Neural cell (in vitro differentiated cells): ENCODE results near the gene KLHDC8B.

Experiments
- CTCF ChIP-seq: fragments of 450-650 bp; IDR thresholded peaks from 2 replicates; pipeline ENCODE4 v1.5.1; 2014; ENCODE audit warnings: antibody characterized with exemption, mild to moderate bottlenecking, moderate library complexity; ENCODE audit not compliant: poor library complexity, severe bottlenecking
- EP300 ChIP-seq: fragments of 450-650 bp; conservative IDR thresholded peaks from 2 replicates; pipeline ENCODE4 v1.6.1; 2014; ENCODE audit warnings: antibody characterized with exemption, mild to moderate bottlenecking, moderate library complexity; ENCODE audit not compliant: poor library complexity, severe bottlenecking
- EZH2 ChIP-seq: fragments of 200-600, 300-800 bp; shearing (Covaris generic), sonication (generic); IDR thresholded peaks from 2 replicates; pipeline ENCODE4 v1.6.1; 2014; ENCODE audit warnings: antibody characterized with exemption, low read length, borderline replicate concordance, mild to moderate bottlenecking; ENCODE audit not compliant: insufficient read depth, poor library complexity, severe bottlenecking
- POLR2AphosphoS5 ChIP-seq: IDR thresholded peaks from 2 replicates; pipeline ENCODE4 v1.6.1; 2012
- RAD21 ChIP-seq: fragments of 450-650 bp; conservative IDR thresholded peaks from 2 replicates; pipeline ENCODE4 v1.6.1; 2014; ENCODE audit warnings: antibody characterized with exemption, mild to moderate bottlenecking, moderate library complexity
- SMC3 ChIP-seq: fragments of 450-650 bp; conservative IDR thresholded peaks from 2 replicates; pipeline ENCODE4 v1.6.1; 2014; ENCODE audit warnings: antibody characterized with exemption, mild to moderate bottlenecking, moderate library complexity; ENCODE audit not compliant: poor library complexity
- TAF1 ChIP-seq: IDR thresholded peaks from 2 replicates; pipeline ENCODE4 v1.6.1; 2012; ENCODE audit warnings: low read depth

GRCh38 chr3:49164983-49165720 is 6.2 kb upstream of the KLHDC8B start:
- TF ChIP-seq CTCF, result no peak
- TF ChIP-seq RAD21, result no peak
- TF ChIP-seq SMC3, result no peak
- no peak for TF ChIP-seq POLR2AphosphoS5
- TF ChIP-seq TAF1, result no peak
- no peak for TF ChIP-seq EZH2
- TF ChIP-seq EP300, result no peak
